Posterior cingulate gyrus (tissue), 11 donors: ENCODE data around the gene CDCA7.
"Not testable (repeated sequence)": the region's sequence is repeated elsewhere in the genome, so short reads cannot be mapped to it uniquely, and the experiment has no call there.

Experiments
- DNase-seq, 10 donors: peaks; one replicate each; pipeline versions ENCODE4 v3.0.0 to v3.0.0-alpha.2; 2020 to 2021; ENCODE audit warnings: mixed read lengths in 3 of 10
- intact Hi-C: fragments of 100-400 bp; cut with DNase I; formaldehyde crosslinking; loops from one replicate; pipeline ENCODE4 v1.15.1; 2023

Gene CDCA7

GRCh38 chr2:173357346-173357745, 2.7 kb downstream of the CDCA7 start:
- DNase-seq, result no peak
- intact Hi-C loops, result no loop called here

GRCh38 chr2:173358616-173359015, 3.9 kb downstream of the CDCA7 start:
- intact Hi-C loops, result no loop called here
- no peak for DNase-seq

GRCh38 chr2:173359231-173359630, 4.6 kb downstream of the CDCA7 start:
- DNase-seq, result no peak
- intact Hi-C loops, result no loop called here

GRCh38 chr2:173370198-173370597, 15.5 kb downstream of the CDCA7 start:
- intact Hi-C loops, result no loop called here

GRCh38 chr2:173371023-173371422, 16.4 kb downstream of the CDCA7 start:
- DNase-seq, result no peak
- intact Hi-C loops, result no loop called here

More at GRCh38 chr2:173370198-173370597, 15.5 kb downstream of the CDCA7 start:
- no peak for DNase-seq

- intact Hi-C loops, result no loop called here
- DNase-seq, result no peak
Measured at GRCh38 chr2:173373290-173373689, 18.6 kb downstream of the CDCA7 start.

GRCh38 chr2:173374634-173375033, 20.0 kb downstream of the CDCA7 start:
- intact Hi-C loops, result no loop called here
- no peak for DNase-seq

- intact Hi-C loops, DNase-seq: not testable (repeated sequence)
Measured at GRCh38 chr2:173385534-173385933, 30.9 kb downstream of the CDCA7 start.

- no peak for DNase-seq
- intact Hi-C loops, result no loop called here
Measured at GRCh38 chr2:173386021-173386737, 31.5 kb downstream of the CDCA7 start.

GRCh38 chr2:173386738-173387065, 32.0 kb downstream of the CDCA7 start:
- no peak for DNase-seq
- intact Hi-C loops, result no loop called here

- intact Hi-C loops, result no loop called here
- no peak for DNase-seq
Measured at GRCh38 chr2:173387079-173387478, 32.4 kb downstream of the CDCA7 start.

- DNase-seq, result no peak
- intact Hi-C loops, result no loop called here
Measured at GRCh38 chr2:173387660-173388059, 33.0 kb downstream of the CDCA7 start.

- DNase-seq, result no peak
- intact Hi-C loops, result no loop called here
Measured at GRCh38 chr2:173388795-173389194, 34.1 kb downstream of the CDCA7 start.

GRCh38 chr2:173390036-173390435, 35.4 kb downstream of the CDCA7 start:
- intact Hi-C loops, result no loop called here
- no peak for DNase-seq

- intact Hi-C loops, result no loop called here
- DNase-seq, result no peak
Measured at GRCh38 chr2:173392731-173393130, 38.1 kb downstream of the CDCA7 start.

- DNase-seq, result no peak
- intact Hi-C loops, result no loop called here
Measured at GRCh38 chr2:173393186-173393585, 38.5 kb downstream of the CDCA7 start.

- no peak for DNase-seq
- intact Hi-C loops, result no loop called here
Measured at GRCh38 chr2:173393636-173394035, 39.0 kb downstream of the CDCA7 start.

GRCh38 chr2:173394091-173394974, 39.7 kb downstream of the CDCA7 start:
- intact Hi-C loops, result no loop called here
- DNase-seq, result no peak

GRCh38 chr2:173395567-173396351, 41.1 kb downstream of the CDCA7 start:
- intact Hi-C loops, result no loop called here
- DNase-seq, result no peak

- intact Hi-C loops, result no loop called here
Measured at GRCh38 chr2:173397539-173397938, 42.9 kb downstream of the CDCA7 start.

GRCh38 chr2:173399229-173399628, 44.6 kb downstream of the CDCA7 start:
- DNase-seq, result no peak

More at GRCh38 chr2:173397539-173397938, 42.9 kb downstream of the CDCA7 start:
- no peak for DNase-seq

More at GRCh38 chr2:173399229-173399628, 44.6 kb downstream of the CDCA7 start:
- intact Hi-C loops, result no loop called here
